Hepatocyte (in vitro differentiated cells): Measurements from ENCODE around the gene VPS13D. TPM values are rescaled to one million over a fixed set of nuclear protein-coding genes. Genes with fewer than 3 reads are reported as not detected.

ENCODE experiments used
- DNase-seq: peaks from one replicate; pipeline ENCODE4 v3.0.0-alpha.2; 2016; ENCODE audit warnings: low spot score
- H2AFZ ChIP-seq: fragments of 200-600 bp; sonication (generic); 2 replicates; pipeline ENCODE4 v1.6.0; 2016; ENCODE audit warnings: antibody characterized with exemption, mild to moderate bottlenecking
- H3K27ac ChIP-seq: fragments of 200-600 bp; sonication (generic); 2 replicates; pipeline ENCODE4 v1.5.1; 2016; ENCODE audit warnings: mild to moderate bottlenecking
- H3K27me3 ChIP-seq: fragments of 200-600 bp; sonication (generic); 2 replicates; pipeline ENCODE4 v1.6.1; 2016
- H3K36me3 ChIP-seq: fragments of 200-600 bp; sonication (generic); replicated peaks from 2 replicates; pipeline ENCODE4 v1.5.1; 2016; ENCODE audit warnings: low read depth; ENCODE audit not compliant: insufficient read depth
- H3K4me1 ChIP-seq: fragments of 200-600 bp; sonication (generic); 2 replicates; pipeline ENCODE4 v1.5.1; 2016; ENCODE audit warnings: mild to moderate bottlenecking, moderate library complexity; ENCODE audit not compliant: insufficient read depth
- H3K4me2 ChIP-seq: fragments of 200-600 bp; sonication (generic); 2 replicates; pipeline ENCODE4 v1.6.0; 2016
- H3K4me3 ChIP-seq: fragments of 200-600 bp; sonication (generic); 2 replicates; pipeline ENCODE4 v1.5.1; 2016; ENCODE audit warnings: mild to moderate bottlenecking
- H3K79me2 ChIP-seq: fragments of 200-600 bp; sonication (generic); 2 replicates; pipeline ENCODE4 v1.6.0; 2017; ENCODE audit warnings: mild to moderate bottlenecking
- H3K9me2 ChIP-seq: fragments of 200-600 bp; sonication (generic); replicated peaks from 2 replicates; pipeline ENCODE4 v1.6.0; 2017; ENCODE audit warnings: mild to moderate bottlenecking; ENCODE audit not compliant: insufficient read depth
- H3K9me3 ChIP-seq: fragments of 200-600 bp; sonication (generic); 2 replicates; pipeline ENCODE4 v1.5.1; 2016; ENCODE audit warnings: low read depth, mild to moderate bottlenecking
- H4K20me1 ChIP-seq: fragments of 200-600 bp; sonication (generic); 2 replicates; pipeline ENCODE4 v1.6.0; 2016; ENCODE audit warnings: mild to moderate bottlenecking; ENCODE audit not compliant: insufficient read depth, poor library complexity, severe bottlenecking
- CTCF ChIP-seq: fragments of 200-600 bp; sonication (generic); IDR thresholded peaks from 2 replicates; pipeline ENCODE4 v1.5.1; 2016; ENCODE audit warnings: antibody characterized with exemption, mild to moderate bottlenecking; ENCODE audit not compliant: poor library complexity
- EZH2 ChIP-seq: fragments of 200-600 bp; sonication (generic); IDR thresholded peaks from 2 replicates; pipeline ENCODE4 v1.6.1; 2016; ENCODE audit warnings: antibody characterized with exemption, mild to moderate bottlenecking, borderline replicate concordance
- EZH2phosphoT487 ChIP-seq: fragments of 200-600 bp; sonication (generic); IDR thresholded peaks from one replicate; pipeline ENCODE4 v1.6.1; 2018; ENCODE audit warnings: antibody characterized with exemption, mild to moderate bottlenecking, low read depth, moderate library complexity; ENCODE audit not compliant: unreplicated experiment, severe bottlenecking
- WGBS: methylation state at CpG from one replicate; pipeline ENCODE4 v1.1.6; 2016; ENCODE audit warnings: low lambda C conversion rate; ENCODE audit errors: missing lambda C conversion rate; 5-methylcytosine and 5-hydroxymethylcytosine counted together
- polyA plus RNA-seq: library from polyadenylated mRNA; unstranded; fragments of >200 nt; fragmentation: Nextera tagmentation; extraction: Ambion mirVana; gene quantifications from 2 replicates; pipeline ENCODE4 v1.2.1, GENCODE V29; 2016
- total RNA-seq: library from RNA; depleted of rRNA; stranded (reverse); fragments of >200 nt; gene quantifications from 2 replicates; pipeline ENCODE4 v1.2.3, GENCODE V29; 2014

The VPS13D gene
- total and polyA plus RNA-seq, 2 experiments from 2014 or later, result 7.3 to 32.2 TPM

- Histone ChIP-seq H3K9me2 (no peaks in the 10 kb centered on the region), H3K9me3 (no peaks in the 10 kb centered on the region), H3K27me3 (no peaks in the 10 kb centered on the region), H3K4me3 (no peak overlapping the region), H3K36me3 (no peaks in the 10 kb centered on the region), H3K79me2 (no peaks in the 10 kb centered on the region), H3K4me2 (no peak overlapping the region), H4K20me1 (no peaks in the 10 kb centered on the region), H3K27ac (no peak overlapping the region), H3K4me1 (peaks cover 30% of the 10 kb centered on the region), H2AFZ (no peak overlapping the region)
- TF ChIP-seq CTCF (no peak), EZH2phosphoT487 (no peak), EZH2 (no peak)
- DNase-seq, result no peak
- 97% methylated on average over 3 of the region's 3 CpGs for WGBS
Observed at GRCh38 chr1:12411098-12411497, 181.3 kb downstream of the VPS13D start.

GRCh38 chr1:12411747-12412146 lies 181.9 kb downstream of the VPS13D start:
- no peaks in the 10 kb centered on the region for H3K9me3 ChIP-seq

GRCh38 chr1:12412439-12412838 lies 182.6 kb downstream of the VPS13D start:
- H2AFZ ChIP-seq, result no peak overlapping the region
- no peaks in the 10 kb centered on the region for H3K79me2 ChIP-seq
- H3K9me3 ChIP-seq, result no peaks in the 10 kb centered on the region
- H3K27ac ChIP-seq, result no peak overlapping the region
- peaks cover 19% of the 10 kb centered on the region for H3K4me1 ChIP-seq
- no peak overlapping the region for H3K4me3 ChIP-seq
- H3K9me2 ChIP-seq, result no peaks in the 10 kb centered on the region
- no peak for TF ChIP-seq EZH2phosphoT487
- 89% methylated on average over 5 of the region's 5 CpGs for WGBS
- H4K20me1 ChIP-seq, result no peaks in the 10 kb centered on the region
- no peaks in the 10 kb centered on the region for H3K36me3 ChIP-seq
- DNase-seq, result no peak
- no peaks in the 10 kb centered on the region for H3K27me3 ChIP-seq
- no peak overlapping the region for H3K4me2 ChIP-seq

More at GRCh38 chr1:12411747-12412146, 181.9 kb downstream of the VPS13D start:
- H3K27ac ChIP-seq, result no peak overlapping the region
- WGBS, result 95% methylated on average over 6 of the region's 6 CpGs
- no peaks in the 10 kb centered on the region for H3K36me3 ChIP-seq
- no peak for TF ChIP-seq EZH2phosphoT487
- TF ChIP-seq CTCF, result no peak
- TF ChIP-seq EZH2, result no peak
- H3K4me1 ChIP-seq, result peaks cover 23% of the 10 kb centered on the region
- H3K4me3 ChIP-seq, result no peak overlapping the region
- no peaks in the 10 kb centered on the region for H4K20me1 ChIP-seq
- no peak overlapping the region for H2AFZ ChIP-seq
- H3K9me2 ChIP-seq, result no peaks in the 10 kb centered on the region
- no peak for DNase-seq
- H3K27me3 ChIP-seq, result no peaks in the 10 kb centered on the region
- H3K79me2 ChIP-seq, result no peaks in the 10 kb centered on the region
- no peak overlapping the region for H3K4me2 ChIP-seq

- Histone ChIP-seq H3K4me3 (no peak overlapping the region), H3K27me3 (no peaks in the 10 kb centered on the region), H2AFZ (no peak overlapping the region), H3K9me3 (no peaks in the 10 kb centered on the region), H4K20me1 (no peaks in the 10 kb centered on the region), H3K4me2 (no peak overlapping the region), H3K36me3 (no peaks in the 10 kb centered on the region), H3K9me2 (no peaks in the 10 kb centered on the region), H3K79me2 (no peaks in the 10 kb centered on the region), H3K27ac (no peak overlapping the region), H3K4me1 (peaks cover 6% of the 10 kb centered on the region)
- TF ChIP-seq EZH2 (no peak), EZH2phosphoT487 (no peak), CTCF (no peak)
- WGBS, result 92% methylated on average over 7 of the region's 7 CpGs
- no peak for DNase-seq
Observed at GRCh38 chr1:12413664-12414410, 184.0 kb downstream of the VPS13D start.
